IPS-18c (cell line): ENCODE measurements around the gene WHRN.

Experiments
- H3K4me3 ChIP-seq: 2 replicates; pipeline ENCODE4 v1.7.0; 2013; ENCODE audit warnings: low read depth, mild to moderate bottlenecking, low read length, moderate library complexity; ENCODE audit not compliant: insufficient read depth
- H3K9me3 ChIP-seq: one replicate; pipeline ENCODE4 v1.6.1; 2013; ENCODE audit warnings: mild to moderate bottlenecking, low read length, moderate library complexity; ENCODE audit not compliant: control insufficient read depth, insufficient read depth

Gene WHRN

DNA sequence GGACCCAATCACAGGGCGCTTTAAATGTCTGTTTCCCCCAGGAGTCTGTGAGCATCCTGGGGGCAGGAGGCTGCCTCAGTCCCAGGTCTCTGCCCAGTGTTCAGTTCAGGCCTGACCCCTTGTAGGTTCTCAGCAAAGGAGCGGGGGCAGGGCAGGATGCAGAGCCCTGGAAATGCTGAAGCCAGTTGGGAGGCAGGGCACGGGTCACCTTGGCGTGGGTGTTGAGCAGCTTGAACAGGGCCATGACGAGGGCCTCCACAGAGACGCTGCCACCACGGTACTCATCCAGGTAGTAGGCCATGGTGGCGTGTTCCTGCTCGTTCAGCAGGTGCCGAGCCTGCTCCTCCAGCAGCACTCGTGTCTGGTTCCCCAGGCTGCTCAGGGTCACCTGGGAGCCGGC is 81.1 kb downstream of the WHRN start:
- no peak overlapping the region for H3K4me3 ChIP-seq
- H3K9me3 ChIP-seq, result no peaks in the 10 kb centered on the region

- H3K4me3 ChIP-seq, result no peak overlapping the region
- no peaks in the 10 kb centered on the region for H3K9me3 ChIP-seq
Observed at GRCh38 chr9:114423181-114423580, 82.1 kb downstream of the WHRN start.

GRCh38 chr9:114421147-114421546 is 84.1 kb downstream of the WHRN start:
- Histone ChIP-seq H3K4me3 (no peak overlapping the region), H3K9me3 (no peaks in the 10 kb centered on the region)

DNA sequence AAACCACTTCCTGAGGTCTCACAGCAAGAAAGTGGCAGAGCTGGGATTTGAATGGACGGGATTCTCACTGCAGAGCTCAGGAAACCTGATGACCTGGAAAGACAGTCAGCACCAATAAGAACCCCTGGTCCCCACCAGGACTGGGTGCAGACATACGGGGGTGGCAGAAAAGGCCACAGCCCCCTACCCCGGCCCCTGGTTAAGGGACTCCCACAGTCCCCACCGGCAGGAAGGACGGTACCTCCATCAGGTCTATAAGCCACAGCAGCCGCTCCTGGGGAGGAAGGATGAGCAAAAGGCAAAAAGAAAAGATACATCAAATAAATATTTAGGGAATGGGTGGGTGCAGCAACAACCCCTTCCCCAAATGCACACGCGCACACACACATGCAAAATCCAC is 85.5 kb downstream of the WHRN start:
- H3K9me3 ChIP-seq, result no peaks in the 10 kb centered on the region
- H3K4me3 ChIP-seq, result no peak overlapping the region

GRCh38 chr9:114418053-114418452 is 87.2 kb downstream of the WHRN start:
- H3K4me3 ChIP-seq, result no peak overlapping the region
- no peaks in the 10 kb centered on the region for H3K9me3 ChIP-seq

DNA sequence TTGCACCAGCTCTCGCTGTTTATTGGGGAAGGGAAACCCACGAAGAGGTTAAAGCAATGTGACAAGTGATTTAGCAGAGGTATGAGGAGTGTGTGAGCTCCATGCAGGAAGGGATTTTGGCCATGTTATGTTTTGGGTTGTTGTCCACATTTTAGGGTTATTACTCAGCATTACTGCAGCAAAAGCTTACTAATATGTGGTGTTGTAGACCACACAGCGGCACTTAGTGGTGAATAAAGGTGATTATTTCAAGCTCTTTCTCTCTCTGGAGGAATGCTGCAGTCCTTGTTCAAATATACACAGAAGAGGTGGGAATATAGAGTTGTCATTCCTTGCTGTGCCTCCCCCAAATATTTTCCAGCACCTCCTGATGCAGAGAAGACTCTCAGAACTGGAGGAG is 87.8 kb downstream of the WHRN start:
- H3K9me3 ChIP-seq, result no peaks in the 10 kb centered on the region
- H3K4me3 ChIP-seq, result no peak overlapping the region

DNA sequence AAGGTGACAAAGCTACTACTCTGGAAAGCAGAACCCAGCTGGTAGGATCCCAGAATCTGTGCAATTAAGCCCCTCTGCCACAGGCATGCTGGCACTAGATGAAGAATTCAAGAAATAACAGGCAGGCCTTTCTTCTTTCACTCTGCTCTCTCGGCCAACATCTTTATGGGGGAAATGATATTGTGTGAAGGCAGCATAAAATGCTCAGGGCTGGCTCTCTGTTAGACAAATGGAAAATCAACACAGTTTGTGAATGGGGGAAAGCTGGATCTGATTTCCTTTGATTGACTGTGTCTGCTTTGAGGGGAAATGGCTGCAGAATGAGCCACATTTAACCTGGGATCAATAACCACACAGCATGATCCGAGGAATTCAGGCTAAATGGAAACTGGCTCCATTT is 88.4 kb downstream of the WHRN start:
- H3K9me3 ChIP-seq, result no peaks in the 10 kb centered on the region
- H3K4me3 ChIP-seq, result no peak overlapping the region

DNA sequence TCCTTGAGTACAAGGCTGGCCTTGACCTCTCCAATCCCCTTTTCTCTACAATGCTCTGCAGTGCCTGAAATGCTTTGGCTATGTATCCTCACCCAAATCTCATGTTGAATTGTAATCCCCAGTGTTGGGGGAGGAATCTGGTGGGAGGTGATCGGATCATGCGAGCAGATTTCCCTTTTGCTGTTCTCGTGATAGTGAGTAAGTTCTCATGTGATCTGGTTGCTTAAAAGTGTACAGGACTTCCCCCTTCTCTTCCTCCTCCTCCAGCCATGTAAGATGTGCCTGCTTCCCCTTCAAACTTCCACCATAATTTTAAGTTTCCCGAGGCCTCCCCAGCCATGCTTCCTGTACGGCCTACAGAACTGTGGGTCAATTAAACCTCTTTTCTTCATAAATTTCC is 89.0 kb downstream of the WHRN start:
- Histone ChIP-seq H3K9me3 (no peaks in the 10 kb centered on the region), H3K4me3 (no peak overlapping the region)

- Histone ChIP-seq H3K4me3 (no peak overlapping the region), H3K9me3 (no peaks in the 10 kb centered on the region)
Observed at GRCh38 chr9:114414346-114414745, 90.9 kb downstream of the WHRN start.

DNA sequence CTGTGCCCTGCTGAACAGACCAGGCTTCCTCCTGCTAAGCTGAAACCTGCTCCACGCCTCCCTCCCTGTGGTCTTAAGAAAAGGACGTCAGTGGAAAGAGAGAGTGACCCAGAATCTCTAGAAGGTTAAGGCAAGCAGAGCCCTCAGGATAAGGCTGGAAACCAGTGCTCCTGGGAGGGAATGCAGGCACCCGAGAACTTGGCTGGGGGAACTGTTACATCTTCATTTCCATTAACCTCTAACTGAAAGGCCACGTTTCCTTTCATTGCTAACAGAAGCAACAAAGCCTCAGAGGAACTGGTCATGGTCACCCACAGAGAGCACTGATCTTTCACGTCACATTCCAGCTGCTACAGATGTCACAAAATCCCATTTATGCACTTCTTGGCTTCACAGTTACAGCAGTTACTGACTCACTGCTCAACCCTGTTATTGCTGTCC is 91.4 kb downstream of the WHRN start:
- Histone ChIP-seq H3K9me3 (no peaks in the 10 kb centered on the region), H3K4me3 (no peak overlapping the region)

DNA sequence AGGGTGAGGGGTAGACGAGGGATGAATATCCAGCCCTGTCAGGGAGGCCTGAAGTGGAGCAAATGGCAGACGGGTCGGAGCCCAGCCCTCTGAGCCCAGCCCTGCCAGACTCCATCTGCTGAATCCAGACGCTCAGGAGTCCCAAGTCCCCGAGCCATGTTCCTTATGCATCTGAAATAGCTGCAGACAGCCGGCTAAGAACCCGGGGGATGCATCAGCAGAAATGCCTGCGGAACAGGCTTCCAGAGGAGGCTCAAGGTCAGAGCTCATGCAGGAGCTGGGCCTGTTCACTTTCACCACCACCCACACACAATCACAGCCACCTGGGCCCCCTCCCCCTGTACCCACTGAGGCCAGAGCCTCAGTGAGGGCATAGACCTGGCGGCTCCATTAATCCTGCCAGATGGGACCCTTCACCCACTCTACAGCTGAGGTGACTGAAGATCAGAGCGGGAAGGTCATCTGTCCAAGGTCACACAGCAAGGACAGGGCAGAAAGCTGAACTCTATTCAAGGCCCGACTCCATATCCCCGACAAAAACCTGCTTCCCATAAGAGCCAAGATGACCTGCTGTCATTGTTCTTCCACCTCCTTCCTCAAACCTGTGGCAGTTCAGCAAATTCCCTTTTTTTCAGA is 93.1 kb downstream of the WHRN start:
- no peaks in the 10 kb centered on the region for H3K9me3 ChIP-seq
- H3K4me3 ChIP-seq, result no peak overlapping the region

- no peaks in the 10 kb centered on the region for H3K9me3 ChIP-seq
Observed at GRCh38 chr9:114411452-114411851, 93.8 kb downstream of the WHRN start.

DNA sequence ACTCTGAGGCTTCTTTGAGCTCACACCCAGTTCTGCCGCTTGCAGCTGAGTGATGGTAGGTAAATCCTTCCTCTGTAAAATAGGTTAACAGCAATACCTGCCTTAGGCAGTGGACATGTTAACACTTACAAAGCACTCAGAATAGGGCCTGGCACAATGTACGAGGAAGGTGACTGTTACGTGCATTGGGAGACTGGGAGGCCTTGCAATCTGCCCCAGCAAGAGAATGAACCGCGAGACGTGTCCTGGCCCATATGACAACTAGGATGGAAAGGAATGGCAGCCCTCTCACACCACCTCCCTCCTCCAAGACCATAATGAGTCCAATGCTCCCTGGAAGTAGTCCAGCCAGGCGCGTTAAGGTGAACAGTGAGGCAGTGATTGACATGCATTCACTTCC is 94.4 kb downstream of the WHRN start:
- H3K4me3 ChIP-seq, result no peak overlapping the region
- no peaks in the 10 kb centered on the region for H3K9me3 ChIP-seq

More at GRCh38 chr9:114411452-114411851, 93.8 kb downstream of the WHRN start:
- H3K4me3 ChIP-seq, result no peak overlapping the region

DNA sequence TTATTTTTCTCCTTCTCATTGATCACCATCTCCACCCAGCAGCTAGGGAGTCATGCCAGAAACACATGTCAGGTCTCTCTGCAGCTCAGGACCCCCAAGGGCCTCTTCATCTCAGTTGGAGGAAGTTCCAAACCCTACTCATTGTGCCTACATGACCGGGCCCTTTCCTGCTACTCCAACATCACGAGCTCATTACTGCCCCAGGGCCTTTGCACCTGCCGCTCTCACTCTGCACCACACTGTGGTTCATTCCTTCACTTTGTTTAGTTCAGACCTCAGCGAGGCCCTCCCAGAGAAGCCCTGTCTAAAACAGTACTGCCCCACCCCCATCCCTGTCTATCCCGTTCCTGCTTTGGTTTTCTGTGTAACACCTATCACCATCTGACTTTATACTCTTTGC is 95.4 kb downstream of the WHRN start:
- Histone ChIP-seq H3K9me3 (no peaks in the 10 kb centered on the region), H3K4me3 (no peak overlapping the region)

DNA sequence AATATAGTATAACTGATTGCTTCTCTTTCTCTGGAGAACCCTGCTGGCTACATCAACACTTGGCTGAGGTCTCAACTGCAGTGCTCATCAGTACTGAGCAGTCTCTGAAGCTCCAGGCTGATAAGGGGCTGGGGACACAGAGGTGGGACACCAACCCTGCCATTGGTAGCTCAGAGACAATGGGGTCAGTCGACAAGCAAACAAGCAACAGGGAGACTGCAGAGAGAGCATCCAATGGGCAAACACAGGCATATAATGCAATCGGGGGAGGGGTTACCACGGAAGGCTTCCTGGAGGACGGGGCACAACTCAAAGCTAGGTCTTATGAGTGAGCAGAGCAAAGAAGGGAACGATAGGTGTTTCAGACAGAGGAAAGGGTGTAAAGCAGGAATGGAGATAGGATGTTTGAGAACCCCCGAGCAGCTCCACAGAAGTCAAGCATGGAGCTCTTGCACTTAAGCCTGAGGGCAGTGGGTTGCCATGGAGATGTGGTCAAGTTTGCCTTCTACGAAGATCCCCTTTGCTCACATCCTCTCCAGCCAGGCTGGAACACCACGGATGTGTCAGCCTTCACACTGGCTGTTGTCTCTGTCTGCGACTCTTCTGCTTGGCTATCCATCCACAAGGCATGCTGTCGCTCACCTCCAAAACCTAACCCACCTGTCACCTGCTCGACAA is 96.0 kb downstream of the WHRN start:
- no peaks in the 10 kb centered on the region for H3K9me3 ChIP-seq

DNA sequence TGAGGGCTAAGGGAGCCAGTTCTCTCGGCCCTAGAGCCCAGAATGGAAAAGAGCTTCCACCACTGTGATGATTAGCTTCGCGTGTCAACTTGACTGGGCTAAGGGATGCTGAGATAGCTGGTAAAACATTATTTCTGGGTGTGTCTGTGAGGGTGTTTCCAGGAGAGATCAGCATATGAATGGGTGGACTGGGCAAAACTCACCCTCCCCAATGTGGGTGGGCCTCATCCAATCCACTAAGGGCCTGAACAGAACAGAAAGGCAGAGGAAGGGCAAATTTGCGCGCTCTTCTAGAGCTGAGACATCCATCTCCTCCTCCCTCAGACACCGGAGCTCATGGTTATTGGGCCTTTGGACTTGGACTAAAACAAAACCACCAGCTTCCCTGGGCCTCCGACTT is 96.6 kb downstream of the WHRN start:
- Histone ChIP-seq H3K9me3 (no peaks in the 10 kb centered on the region), H3K4me3 (no peak overlapping the region)

More for the DNA sequence above, 96.0 kb downstream of the WHRN start:
- no peak overlapping the region for H3K4me3 ChIP-seq

DNA sequence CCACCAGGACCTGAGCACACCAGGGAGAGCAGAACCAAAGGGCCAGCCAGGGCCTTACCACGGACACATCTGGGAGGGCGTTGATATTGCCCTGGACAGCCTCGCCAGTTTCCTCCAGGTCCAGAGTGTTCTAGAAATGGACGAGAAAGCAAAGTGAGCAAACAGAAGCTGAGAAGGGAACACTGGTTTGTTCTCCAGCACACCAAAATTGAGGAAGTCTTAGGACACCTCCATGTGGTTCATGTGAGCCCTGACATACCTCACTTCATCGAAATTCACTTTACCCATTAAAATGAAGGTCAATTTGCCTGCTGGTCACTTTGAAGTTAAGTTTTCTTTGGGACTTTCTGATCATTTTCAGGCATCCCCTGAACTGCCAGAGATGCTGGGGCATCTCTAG is 97.4 kb downstream of the WHRN start:
- H3K4me3 ChIP-seq, result no peak overlapping the region
- H3K9me3 ChIP-seq, result no peaks in the 10 kb centered on the region

- H3K4me3 ChIP-seq, result no peak overlapping the region
Observed at GRCh38 chr9:114406441-114406840, 98.8 kb downstream of the WHRN start.

More at GRCh38 chr9:114406441-114406840, 98.8 kb downstream of the WHRN start:
- H3K9me3 ChIP-seq, result no peaks in the 10 kb centered on the region
